ENCODE measurements around the gene CMTR2. TPM values are rescaled to one million over a fixed set of nuclear protein-coding genes. Genes with fewer than 3 reads are reported as not detected.

CMTR2 gene
- total RNA-seq, 1 donor from 2014 or later, result 31.4 TPM

DNA sequence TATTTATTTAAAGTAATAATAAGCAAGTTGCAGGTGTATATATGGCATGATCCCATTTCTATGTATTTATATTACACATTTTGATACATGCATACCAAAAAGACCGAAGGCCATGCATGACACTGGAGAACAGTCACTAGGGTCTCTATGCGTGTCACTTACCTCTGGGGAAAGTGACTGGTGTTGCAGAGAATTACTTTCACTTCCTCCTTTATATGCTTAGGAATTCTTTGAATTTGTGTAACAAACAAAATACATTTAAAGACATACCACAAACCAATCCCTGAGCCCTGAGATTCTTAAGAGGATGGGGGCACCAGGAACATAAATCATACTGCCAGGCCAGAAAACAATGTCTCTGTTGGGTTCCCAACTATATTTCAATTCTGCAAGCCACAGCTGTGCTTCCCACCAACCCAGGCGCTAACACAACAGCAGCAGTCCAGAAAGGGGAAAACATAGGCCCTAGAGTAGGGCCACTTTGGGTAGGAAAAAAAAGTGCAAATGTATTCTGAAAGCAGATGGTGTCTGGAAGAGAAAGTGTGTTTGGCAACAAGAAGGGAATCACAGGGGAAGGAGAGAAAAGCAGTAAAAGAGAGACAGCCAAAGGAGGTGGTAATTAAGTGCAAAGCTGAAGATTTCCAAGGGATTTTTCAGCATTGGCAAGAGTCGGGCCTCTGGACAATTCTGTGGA lies 34.2 kb downstream of the CMTR2 start:
- peaks cover 3% of the 10 kb centered on the region for H3K4me1 Mint-ChIP-seq (ENCODE audit: low read depth)
- no peak for DNase-seq (ENCODE audit: low spot score, unreplicated experiment)
- no peak overlapping the region for H3K27ac Mint-ChIP-seq
- TF ChIP-seq CTCF (IDR thresholded peaks at IDR 0.05; ENCODE audit: unreplicated experiment), result no peak
- no peaks in the 10 kb centered on the region for H3K9me3 Mint-ChIP-seq (ENCODE audit: low read depth)
- no peaks in the 10 kb centered on the region for H3K36me3 Mint-ChIP-seq (ENCODE audit: insufficient read depth)
- no peak overlapping the region for H3K4me3 Mint-ChIP-seq (ENCODE audit: low read depth)
- peaks cover 8% of the 10 kb centered on the region for H3K27me3 Mint-ChIP-seq

GRCh38 chr16:71250461-71251235 lies 38.6 kb downstream of the CMTR2 start:
- no peak overlapping the region for H3K27ac Mint-ChIP-seq
- peaks cover 3% of the 10 kb centered on the region for H3K4me1 Mint-ChIP-seq (ENCODE audit: low read depth)
- no peaks in the 10 kb centered on the region for H3K36me3 Mint-ChIP-seq (ENCODE audit: insufficient read depth)
- no peak for TF ChIP-seq CTCF (IDR thresholded peaks at IDR 0.05; ENCODE audit: unreplicated experiment)
- H3K4me3 Mint-ChIP-seq (ENCODE audit: low read depth), result no peak overlapping the region
- H3K27me3 Mint-ChIP-seq, result no peaks in the 10 kb centered on the region
- no peaks in the 10 kb centered on the region for H3K9me3 Mint-ChIP-seq (ENCODE audit: low read depth)
- no peak for DNase-seq (ENCODE audit: low spot score, unreplicated experiment)

- no peak for DNase-seq (ENCODE audit: low spot score, unreplicated experiment)
- Mint-ChIP-seq H3K9me3 (ENCODE audit: low read depth) (no peaks in the 10 kb centered on the region), H3K4me1 (ENCODE audit: low read depth) (no peaks in the 10 kb centered on the region), H3K36me3 (ENCODE audit: insufficient read depth) (no peaks in the 10 kb centered on the region), H3K4me3 (ENCODE audit: low read depth) (no peak overlapping the region), H3K27me3 (no peaks in the 10 kb centered on the region), H3K27ac (no peak overlapping the region)
- no peak for TF ChIP-seq CTCF (IDR thresholded peaks at IDR 0.05; ENCODE audit: unreplicated experiment)
Measured at GRCh38 chr16:71249399-71249798, 39.8 kb downstream of the CMTR2 start.

DNA sequence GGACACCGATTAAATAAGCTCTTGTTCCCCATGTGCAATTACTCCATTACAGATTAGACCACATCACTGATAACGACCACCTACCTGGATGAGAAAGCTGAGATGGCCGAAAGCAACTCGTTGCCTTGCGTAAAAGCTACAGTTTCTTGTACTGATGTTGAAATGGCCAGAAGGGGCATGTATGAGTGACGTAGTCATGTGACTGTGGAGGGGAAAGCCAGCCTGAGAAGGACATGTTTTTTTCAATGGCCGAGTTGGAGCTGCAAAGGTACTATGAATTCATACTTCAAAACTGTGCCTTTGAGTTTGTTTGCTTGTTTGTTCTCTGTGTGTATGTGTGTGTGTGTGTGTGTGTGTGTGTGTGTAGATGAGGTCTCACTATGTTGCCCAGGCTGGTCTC lies 41.7 kb downstream of the CMTR2 start:
- no peaks in the 10 kb centered on the region for H3K9me3 Mint-ChIP-seq (ENCODE audit: low read depth)
- H3K36me3 Mint-ChIP-seq (ENCODE audit: insufficient read depth), result no peaks in the 10 kb centered on the region
- H3K4me3 Mint-ChIP-seq (ENCODE audit: low read depth), result no peak overlapping the region
- H3K27me3 Mint-ChIP-seq, result no peaks in the 10 kb centered on the region
- H3K4me1 Mint-ChIP-seq (ENCODE audit: low read depth), result peaks cover 3% of the 10 kb centered on the region
- TF ChIP-seq CTCF (IDR thresholded peaks at IDR 0.05; ENCODE audit: unreplicated experiment), result no peak
- H3K27ac Mint-ChIP-seq, result no peak overlapping the region
- no peak for DNase-seq (ENCODE audit: low spot score, unreplicated experiment)

DNA sequence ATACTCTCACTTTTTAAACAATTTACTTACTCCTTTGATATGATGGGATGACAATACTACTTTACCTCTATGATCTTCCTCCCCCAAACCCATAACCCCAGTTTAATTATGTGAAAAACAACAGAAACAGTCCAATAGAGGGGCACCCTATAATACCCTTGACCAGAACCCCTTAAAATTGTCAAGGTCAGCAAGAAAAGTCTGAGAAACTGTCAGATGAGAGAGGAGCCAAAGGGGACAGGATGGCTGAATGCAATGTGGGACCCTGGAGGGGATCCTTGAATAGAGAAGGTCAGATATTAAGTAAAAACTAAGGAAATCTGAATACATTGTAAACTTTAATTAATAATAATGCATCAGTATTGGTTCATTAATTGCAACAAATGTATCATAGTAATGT lies 42.9 kb downstream of the CMTR2 start:
- Mint-ChIP-seq H3K27me3 (no peaks in the 10 kb centered on the region), H3K27ac (no peak overlapping the region), H3K4me3 (ENCODE audit: low read depth) (no peak overlapping the region), H3K4me1 (ENCODE audit: low read depth) (peaks cover 4% of the 10 kb centered on the region), H3K9me3 (ENCODE audit: low read depth) (no peaks in the 10 kb centered on the region), H3K36me3 (ENCODE audit: insufficient read depth) (no peaks in the 10 kb centered on the region)
- no peak for TF ChIP-seq CTCF (IDR thresholded peaks at IDR 0.05; ENCODE audit: unreplicated experiment)
- no peak for DNase-seq (ENCODE audit: low spot score, unreplicated experiment)
